Naive thymus-derived CD8-positive, alpha-beta T cell (primary cell): ENCODE results near the gene PRICKLE3. TPM values are rescaled to one million over a fixed set of nuclear protein-coding genes. Genes with fewer than 3 reads are reported as not detected.
A peak's percentile ranks its signal among the peaks of the same experiment; 100 is the strongest.

Experiments used
- ATAC-seq, 2 donors: fragments of 150-1000 bp; cut with Tn5 transposase in 1 of 2; sonication (Bioruptor Pico), chemical (Tn5 transposase) in 1 of 2; 1 replicate in 1 of 2; 2 replicates in 1 of 2; pipeline ENCODE4 v1.10.0; 2021; ENCODE audit warnings: mild to moderate bottlenecking in 2 of 2, moderate library complexity in 2 of 2
- POLR2A ChIA-PET: fragments of 350-600 bp; sonication (Branson Sonifier 250); formaldehyde crosslinking; loops from one replicate; lab custom pipeline; 2021; ENCODE audit warnings: antibody characterized with exemption; lab: Charles Lee
- DNase-seq, 10 donors: peaks; one replicate each; pipeline versions ENCODE4 v3.0.0 to v3.0.0-alpha.2; 2020 to 2022
- H3K27ac Mint-ChIP-seq, 10 donors: one replicate each; pipeline ENCODE4 v1.8.0; 2020 to 2022; ENCODE audit warnings: mild to moderate bottlenecking in 10 of 10, mixed read lengths in 10 of 10, moderate library complexity in 4 of 10, inconsistent platforms in 1 of 10
- H3K27me3 Mint-ChIP-seq, 5 donors: one replicate each; pipeline ENCODE4 v1.8.0; 2021 to 2022; ENCODE audit warnings: mixed read lengths in 5 of 5
- H3K36me3 Mint-ChIP-seq, 3 donors: one replicate each; pipeline ENCODE4 v1.8.0; 2020 to 2022; ENCODE audit warnings: mixed read lengths in 3 of 3, mild to moderate bottlenecking in 2 of 3, inconsistent platforms in 1 of 3
- H3K4me1 Mint-ChIP-seq, 4 donors: one replicate each; pipeline ENCODE4 v1.8.0; 2021 to 2022; ENCODE audit warnings: mixed read lengths in 4 of 4
- H3K4me3 Mint-ChIP-seq, 10 donors: one replicate each; pipeline ENCODE4 v1.8.0; 2020 to 2022; ENCODE audit warnings: mild to moderate bottlenecking in 10 of 10, mixed read lengths in 10 of 10, moderate library complexity in 6 of 10, inconsistent platforms in 1 of 10
- H3K9me3 Mint-ChIP-seq, 9 donors: one replicate each; pipeline ENCODE4 v1.8.0; 2020 to 2022; ENCODE audit warnings: mixed read lengths in 9 of 9, mild to moderate bottlenecking in 3 of 9, inconsistent platforms in 1 of 9, moderate library complexity in 1 of 9
- polyA plus RNA-seq, 3 donors: library from polyadenylated mRNA; unstranded; fragments of 300-500 nt; fragmentation: Illumina TruSeq; gene quantifications; one replicate each; pipeline ENCODE4 v1.2.3, GENCODE V29; 2021
- total RNA-seq, 8 experiments: library from RNA in 2 of 8; stranded (reverse) in 2 of 8; gene quantifications; one replicate each; pipeline ENCODE4 v1.2.3 and lab custom pipeline; 2021 to 2026

Gene PRICKLE3
- total and polyA plus RNA-seq, 5 experiments from 2014 or later = 1.3 to 10.1 (median 2.9) TPM

DNA sequence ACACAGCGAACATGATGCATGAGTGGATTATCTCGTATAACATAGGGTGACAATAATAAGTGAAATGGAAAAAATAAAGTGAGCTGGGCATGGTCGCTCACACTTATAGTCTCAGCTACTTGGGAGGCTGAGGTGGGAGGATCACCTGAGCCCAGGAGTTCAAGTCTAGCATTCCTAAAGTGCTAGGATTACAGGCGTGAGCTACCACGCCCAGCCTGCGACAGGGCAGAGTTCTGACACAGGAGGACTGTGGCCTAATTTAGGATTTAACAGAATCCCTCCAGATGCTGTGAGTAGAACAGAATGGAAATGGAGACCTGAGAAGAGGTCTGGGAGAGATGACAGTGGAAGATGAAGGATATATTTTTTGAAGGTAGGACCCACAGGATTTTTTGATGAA lies 3.4 kb upstream of the PRICKLE3 start:
- H3K27ac Mint-ChIP-seq = peak overlapping the region in 6 of 10 donors; percentile 14 to 71 (median 54)

DNA sequence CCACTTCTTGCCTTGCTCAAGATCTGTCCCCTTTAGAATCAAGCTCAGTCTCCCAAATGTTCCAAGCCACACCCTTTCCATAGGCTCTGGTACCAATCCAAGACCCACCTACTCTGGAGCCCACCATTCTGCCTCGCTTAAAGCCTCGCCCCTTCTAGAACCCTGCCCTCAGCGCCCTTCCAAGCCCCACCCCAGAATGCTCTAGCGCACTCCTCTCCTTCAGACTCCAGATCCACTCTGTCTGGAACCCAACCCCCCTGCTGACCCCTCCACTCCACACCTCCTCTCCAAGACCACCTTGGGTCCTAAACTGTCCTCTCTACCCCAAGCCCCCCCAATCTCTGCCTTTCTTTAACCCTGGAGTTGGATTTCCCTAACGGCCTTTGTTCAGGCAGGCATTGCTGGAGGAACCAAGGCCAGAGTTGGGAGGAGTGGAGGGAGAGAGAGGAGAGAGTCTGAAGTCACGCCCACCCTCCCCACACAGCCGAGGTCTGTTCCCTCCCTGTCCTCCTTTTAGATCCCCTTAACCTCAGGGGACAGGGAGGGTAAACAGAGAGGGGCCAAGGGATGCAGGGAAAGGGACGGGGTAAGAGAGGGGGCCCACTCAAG lies 2.4 kb upstream of the PRICKLE3 start:
- peak overlapping the region in 2 of 10 donors; percentile 15 to 45 for H3K4me3 Mint-ChIP-seq

More for the DNA sequence above, 3.4 kb upstream of the PRICKLE3 start:
- Mint-ChIP-seq H3K36me3 (no peaks in the 10 kb centered on the region), H3K27me3 (no peaks in the 10 kb centered on the region), H3K9me3 (no peaks in the 10 kb centered on the region), H3K4me1 (peaks cover 16 to 41% (median 39%) of the 10 kb centered on the region in 4 donors), H3K4me3 (peak overlapping the region in 9 of 10 donors; percentile 1 to 58 (median 37))
- POLR2A ChIA-PET = interaction anchor here (0.7 to 1.7 kb wide), 2 partner anchors 88 to 114 kb away, joined by 3 read pairs; no protein-coding TSS in a partner anchor
- no peak for ATAC-seq
- no peak for DNase-seq

GRCh38 chrX:49187526-49187925 lies 1.4 kb upstream of the PRICKLE3 start:
- peaks cover 0 to 6% (median 0%) of the 10 kb centered on the region in 3 donors for H3K36me3 Mint-ChIP-seq
- peaks cover 10 to 33% (median 31%) of the 10 kb centered on the region in 4 donors for H3K4me1 Mint-ChIP-seq
- H3K27me3 Mint-ChIP-seq = no peaks in the 10 kb centered on the region
- no peaks in the 10 kb centered on the region for H3K9me3 Mint-ChIP-seq
- ATAC-seq = no peak
- no peak for DNase-seq
- H3K27ac Mint-ChIP-seq = peak overlapping the region in 3 of 10 donors; percentile 27 to 80 (median 60)
- POLR2A ChIA-PET = no interaction called here
- peak overlapping the region in 2 of 10 donors; percentile 20 to 38 for H3K4me3 Mint-ChIP-seq

More for the DNA sequence above, 2.4 kb upstream of the PRICKLE3 start:
- peak overlapping the region in 2 of 10 donors; percentile 49 to 52 for H3K27ac Mint-ChIP-seq
- no peaks in the 10 kb centered on the region for H3K9me3 Mint-ChIP-seq
- H3K4me1 Mint-ChIP-seq = peaks cover 12 to 43% (median 39%) of the 10 kb centered on the region in 4 donors
- no peaks in the 10 kb centered on the region for H3K27me3 Mint-ChIP-seq
- DNase-seq (no peak), ATAC-seq (no peak)
- POLR2A ChIA-PET = no interaction called here
- H3K36me3 Mint-ChIP-seq = no peaks in the 10 kb centered on the region

DNA sequence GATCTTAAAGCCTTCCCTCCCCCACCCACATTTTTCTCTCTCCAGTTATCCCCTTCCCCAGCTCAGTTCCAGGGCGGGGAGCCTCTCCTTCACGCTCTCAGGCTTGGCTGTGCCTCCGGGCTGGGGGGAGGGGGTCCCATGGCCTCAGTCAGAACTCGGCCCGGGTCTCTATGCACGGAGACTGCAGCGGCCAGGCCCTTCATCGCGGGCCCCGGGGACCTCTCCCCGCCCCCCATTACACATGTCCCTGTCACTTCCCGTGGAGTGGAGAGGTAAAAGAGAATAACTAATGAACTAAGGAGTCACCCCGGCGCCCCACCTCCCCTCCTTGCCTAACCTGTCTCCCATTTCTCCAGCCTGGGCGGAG lies 838 bp upstream of the PRICKLE3 start:
- peak overlapping the region in 7 of 10 donors; percentile 30 to 91 (median 77) for H3K4me3 Mint-ChIP-seq
- DNase-seq (no peak), ATAC-seq (no peak)
- POLR2A ChIA-PET = interaction anchor here (1.0 kb wide), 1 partner anchor 22 kb away, joined by 3 read pairs; no protein-coding TSS in a partner anchor
- H3K9me3 Mint-ChIP-seq = no peaks in the 10 kb centered on the region
- H3K4me1 Mint-ChIP-seq = peaks cover 13 to 33% (median 27%) of the 10 kb centered on the region in 4 donors
- peaks cover 0 to 10% (median 0%) of the 10 kb centered on the region in 3 donors for H3K36me3 Mint-ChIP-seq
- H3K27me3 Mint-ChIP-seq = no peaks in the 10 kb centered on the region
- peak overlapping the region in 1 of 10 donors; percentile 71 for H3K27ac Mint-ChIP-seq

GRCh38 chrX:49184294-49185281 lies 1.6 kb downstream of the PRICKLE3 start:
- DNase-seq = peak in 1 of 10 donors; percentile 24
- peak; percentile 49 to 52 for ATAC-seq
- Mint-ChIP-seq H3K27me3 (no peaks in the 10 kb centered on the region), H3K9me3 (no peaks in the 10 kb centered on the region), H3K4me3 (peak overlapping the region; percentile 73 to 91 (median 80)), H3K27ac (peak overlapping the region in 7 of 10 donors; percentile 36 to 83 (median 73)), H3K4me1 (peaks cover 11 to 33% (median 15%) of the 10 kb centered on the region in 4 donors), H3K36me3 (peaks cover 0 to 25% (median 0%) of the 10 kb centered on the region in 3 donors)
- POLR2A ChIA-PET = interaction anchor here (0.7 to 1.7 kb wide), 3 partner anchors 12 to 29 kb away, joined by 3 to 5 read pairs (median 4); no protein-coding TSS in a partner anchor

GRCh38 chrX:49183701-49184281 lies 2.4 kb downstream of the PRICKLE3 start:
- Mint-ChIP-seq H3K4me3 (peak overlapping the region in 7 of 10 donors; percentile 2 to 81 (median 15)), H3K9me3 (no peaks in the 10 kb centered on the region), H3K4me1 (peaks cover 8 to 33% (median 14%) of the 10 kb centered on the region in 4 donors), H3K36me3 (peaks cover 0 to 32% (median 0%) of the 10 kb centered on the region in 3 donors), H3K27me3 (no peaks in the 10 kb centered on the region), H3K27ac (peak overlapping the region in 4 of 10 donors; percentile 22 to 83 (median 45))
- ATAC-seq (no peak), DNase-seq (no peak)
- POLR2A ChIA-PET = interaction anchor here (0.7 kb wide), 1 partner anchor 28 kb away, joined by 3 read pairs; no protein-coding TSS in a partner anchor

DNA sequence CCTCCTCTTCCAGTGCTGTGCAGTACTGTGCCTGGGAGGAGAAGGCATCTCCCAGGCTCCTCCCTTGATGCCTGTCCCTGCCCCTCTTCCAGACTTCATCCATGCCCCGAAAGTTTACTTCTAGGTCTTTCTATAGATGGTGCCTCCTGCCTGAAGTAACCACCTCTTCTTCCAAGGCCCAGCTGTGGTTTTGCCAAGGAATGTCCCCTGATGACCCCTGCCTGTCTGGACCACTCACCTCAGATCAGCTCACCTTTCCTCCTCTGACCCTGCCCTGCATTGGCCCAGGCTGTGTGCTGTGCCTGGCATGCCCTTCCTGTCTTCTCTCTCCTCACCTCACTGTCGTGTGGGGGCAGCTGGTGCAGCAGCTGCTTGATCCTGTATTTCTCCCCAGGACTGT lies 6.8 kb downstream of the PRICKLE3 start:
- ATAC-seq = no peak
- Mint-ChIP-seq H3K27ac (peak overlapping the region in 1 of 10 donors; percentile 27), H3K36me3 (peaks cover 0 to 54% (median 0%) of the 10 kb centered on the region in 3 donors), H3K9me3 (peaks cover 0 to 2% (median 0%) of the 10 kb centered on the region in 9 donors), H3K4me3 (no peak overlapping the region), H3K4me1 (peaks cover 12 to 26% (median 14%) of the 10 kb centered on the region in 4 donors), H3K27me3 (no peaks in the 10 kb centered on the region)
- no peak for DNase-seq
- POLR2A ChIA-PET = interaction anchor here (0.6 kb wide), 1 partner anchor 8 kb away, joined by 4 read pairs; the partner anchor contains the start of gene PLP2

DNA sequence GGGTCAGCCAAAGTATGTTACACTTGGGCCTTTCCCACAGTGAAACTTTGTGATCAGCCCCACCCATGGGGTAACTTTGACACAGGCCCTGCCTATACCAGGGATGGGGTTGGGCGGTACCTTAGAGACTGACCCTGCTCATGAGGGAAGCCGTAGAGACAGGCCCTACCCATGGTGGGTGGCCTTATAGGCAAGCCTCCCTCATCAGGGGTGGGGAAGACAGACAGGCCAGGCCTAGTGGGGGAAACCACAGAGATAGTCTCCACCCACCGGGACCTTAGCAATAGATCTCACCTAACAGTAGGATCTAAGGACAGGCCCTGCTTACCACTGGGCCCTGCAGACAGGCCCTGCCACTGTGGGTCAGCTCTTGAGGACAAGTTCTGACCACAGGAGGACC lies 7.6 kb downstream of the PRICKLE3 start:
- peaks cover 0 to 58% (median 0%) of the 10 kb centered on the region in 3 donors for H3K36me3 Mint-ChIP-seq
- peaks cover 9 to 21% (median 15%) of the 10 kb centered on the region in 4 donors for H3K4me1 Mint-ChIP-seq
- no peak for ATAC-seq
- H3K4me3 Mint-ChIP-seq = no peak overlapping the region
- no peaks in the 10 kb centered on the region for H3K27me3 Mint-ChIP-seq
- peaks cover 0 to 2% (median 0%) of the 10 kb centered on the region in 9 donors for H3K9me3 Mint-ChIP-seq
- POLR2A ChIA-PET = no interaction called here
- H3K27ac Mint-ChIP-seq = no peak overlapping the region
- no peak for DNase-seq

DNA sequence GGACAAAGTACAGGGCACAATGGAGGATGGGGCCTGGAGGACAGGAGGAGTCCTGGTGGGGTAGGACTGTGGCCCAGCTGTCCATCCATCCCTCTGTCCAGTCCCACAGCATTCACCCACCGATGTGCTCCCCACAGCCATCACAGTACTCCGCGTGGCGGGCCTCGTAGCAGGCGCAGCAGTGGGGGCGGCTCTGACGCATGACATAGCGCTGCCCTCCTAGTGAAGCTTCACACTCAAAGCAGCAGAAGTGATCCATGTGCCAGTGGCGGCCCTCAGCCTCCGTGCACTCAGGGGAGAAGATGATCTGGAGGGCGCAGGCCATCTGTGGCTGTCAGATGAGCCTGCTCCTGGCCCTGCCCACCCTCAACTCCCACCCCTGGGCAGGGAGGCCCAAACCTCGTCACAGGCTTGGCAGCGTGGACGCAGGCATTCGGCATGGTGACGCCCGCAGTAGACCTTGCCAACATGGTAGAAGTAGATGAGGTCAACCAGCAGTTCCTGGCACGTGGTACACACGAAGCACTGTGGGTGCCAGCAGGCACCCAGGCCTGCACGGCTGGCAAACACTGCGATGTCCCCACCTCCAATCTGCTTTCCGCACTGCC lies 8.2 kb downstream of the PRICKLE3 start:
- Mint-ChIP-seq H3K36me3 (peaks cover 0 to 56% (median 0%) of the 10 kb centered on the region in 3 donors), H3K4me3 (no peak overlapping the region), H3K27me3 (no peaks in the 10 kb centered on the region), H3K4me1 (peaks cover 12 to 25% (median 19%) of the 10 kb centered on the region in 4 donors), H3K9me3 (peaks cover 0 to 2% (median 0%) of the 10 kb centered on the region in 9 donors), H3K27ac (peak overlapping the region in 4 of 10 donors; percentile 27 to 80 (median 54))
- no peak for DNase-seq
- ATAC-seq = no peak
- POLR2A ChIA-PET = no interaction called here

DNA sequence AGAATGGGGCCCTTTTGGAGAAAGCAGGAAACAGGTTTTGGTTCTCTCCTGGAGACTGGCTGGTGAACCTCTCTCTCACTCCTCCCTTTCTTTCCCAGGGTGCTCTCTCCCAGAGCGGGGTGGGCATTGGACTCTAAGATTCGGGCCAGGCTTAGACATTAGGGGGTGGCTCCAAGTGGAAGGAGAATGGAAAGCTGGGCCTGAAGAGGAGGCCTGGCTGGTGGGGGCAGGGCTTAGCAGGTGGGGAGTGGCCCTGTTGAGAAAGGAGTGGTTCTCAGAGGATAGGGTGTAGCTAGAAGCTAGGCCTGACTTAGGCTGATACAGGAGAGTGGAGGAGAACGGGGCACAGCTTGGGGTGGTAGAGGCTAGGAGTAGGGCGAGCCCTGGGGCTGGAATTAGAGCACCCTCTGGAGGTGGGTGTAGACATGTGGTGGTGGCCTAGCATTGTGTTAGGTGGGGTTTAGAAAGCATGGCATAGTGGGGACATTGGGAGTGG lies 8.8 kb downstream of the PRICKLE3 start:
- POLR2A ChIA-PET = no interaction called here
- DNase-seq (no peak), ATAC-seq (peak; percentile 65 to 68)
- H3K36me3 Mint-ChIP-seq = peaks cover 0 to 51% (median 0%) of the 10 kb centered on the region in 3 donors
- no peaks in the 10 kb centered on the region for H3K27me3 Mint-ChIP-seq
- H3K27ac Mint-ChIP-seq = peak overlapping the region in 5 of 10 donors; percentile 27 to 80 (median 74)
- peaks cover 15 to 29% (median 22%) of the 10 kb centered on the region in 4 donors for H3K4me1 Mint-ChIP-seq
- H3K4me3 Mint-ChIP-seq = no peak overlapping the region
- H3K9me3 Mint-ChIP-seq = peaks cover 0 to 2% (median 0%) of the 10 kb centered on the region in 9 donors
